ENCODE results near the gene CSNK2B. TPM values are rescaled to one million over a fixed set of nuclear protein-coding genes. Genes with fewer than 3 reads are reported as not detected.

The CSNK2B gene
- total and polyA plus RNA-seq, 10 of the 15 experiments (the other 5 are each of a cell fraction or from before 2014, with no cell fraction given): 56.3 to 405 (median 286) TPM

DNA sequence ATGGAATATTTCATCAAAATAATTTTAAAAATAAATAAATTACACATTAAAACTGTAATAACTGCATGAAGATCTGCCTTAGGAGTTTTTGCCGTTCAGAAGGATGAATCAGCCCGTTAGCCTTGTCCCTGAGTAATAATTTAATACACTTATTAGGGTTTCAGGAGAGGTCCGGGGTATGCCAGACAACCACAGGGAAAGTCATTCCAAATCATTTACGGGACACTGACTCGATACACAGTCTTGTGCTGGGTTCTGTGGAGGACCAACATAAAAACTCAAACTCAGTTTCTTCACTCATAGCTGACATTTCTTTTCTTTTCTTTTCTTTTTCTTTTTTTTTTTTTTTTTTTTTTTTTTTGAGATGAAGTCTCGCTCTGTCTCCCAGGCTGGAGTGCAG, 40.1 kb downstream of the CSNK2B start:
- Histone ChIP-seq H2AFZ (ENCODE audit: control insufficient read depth, low read depth, low read length) (no peak overlapping the region), H3K27ac (ENCODE audit: control insufficient read depth, insufficient read depth) (no peak overlapping the region), H3K36me3 (ENCODE audit: control insufficient read depth in 2 of 2, insufficient read depth in 2 of 2, low read length in 1 of 2) (no peaks in the 10 kb centered on the region), H3K4me2 (ENCODE audit: control insufficient read depth, insufficient read depth) (no peak overlapping the region), H3K4me3 (no peak overlapping the region), H3K9ac (ENCODE audit: control insufficient read depth, insufficient read depth, low read length) (no peak overlapping the region), H3K4me1 (ENCODE audit: control insufficient read depth, insufficient read depth, low read length) (peaks cover 9% of the 10 kb centered on the region; the same call in 1 of the 2 replicates), H4K20me1 (ENCODE audit: control insufficient read depth, insufficient read depth) (no peaks in the 10 kb centered on the region), H3K27me3 (replicated peaks in 1 of 2; ENCODE audit: control insufficient read depth in 2 of 2, insufficient read depth in 2 of 2, low read length in 1 of 2) (no peaks in the 10 kb centered on the region), H3K9me3 (replicated peaks; ENCODE audit: control insufficient read depth, insufficient read depth, low read length) (no peaks in the 10 kb centered on the region), H3K79me2 (ENCODE audit: control insufficient read depth, insufficient read depth, low read length) (peaks cover 15% of the 10 kb centered on the region)
- SMC1A ChIA-PET (ENCODE audit: uncharacterized antibody, unreplicated experiment): no interaction called here
- DNase-seq (ENCODE audit: low read depth, low spot score): no peak
- no TSS peak for BruUV-seq (replicated peaks)
- no peak for FAIRE-seq
- no peak for ATAC-seq
- WGBS (ENCODE audit: insufficient coverage, insufficient replicate concordance, low lambda C conversion rate, missing lambda C conversion rate): 36% methylated on average over 5 of the region's 6 CpGs
- CTCF ChIA-PET: interaction anchor here (0.9 to 1.1 kb wide), 3 partner anchors 9 to 64 kb away, joined by 3 to 5 read pairs (median 3); partner anchors contain the start of gene LY6G6D
- in situ Hi-C loops (cut with MboI): no loop called here
- RAD21 ChIA-PET (ENCODE audit: unreplicated experiment): no interaction called here
- POLR2A ChIA-PET: interaction anchor here (0.6 to 1.2 kb wide), 2 partner anchors 26 to 575 kb away, joined by 3 to 4 read pairs; no protein-coding TSS in a partner anchor
- intact Hi-C loops (cut with micrococcal nuclease; ENCODE audit: unreplicated experiment): no loop called here
- no peak for TF ChIP-seq ZNF217 (IDR thresholded peaks at IDR 0.05)
- TF ChIP-seq KDM1A (IDR thresholded peaks at IDR 0.05; ENCODE audit: borderline replicate concordance): no peak
- no peak for TF ChIP-seq ASH2L (IDR thresholded peaks at IDR 0.05; ENCODE audit: borderline replicate concordance, low read depth)

DNA sequence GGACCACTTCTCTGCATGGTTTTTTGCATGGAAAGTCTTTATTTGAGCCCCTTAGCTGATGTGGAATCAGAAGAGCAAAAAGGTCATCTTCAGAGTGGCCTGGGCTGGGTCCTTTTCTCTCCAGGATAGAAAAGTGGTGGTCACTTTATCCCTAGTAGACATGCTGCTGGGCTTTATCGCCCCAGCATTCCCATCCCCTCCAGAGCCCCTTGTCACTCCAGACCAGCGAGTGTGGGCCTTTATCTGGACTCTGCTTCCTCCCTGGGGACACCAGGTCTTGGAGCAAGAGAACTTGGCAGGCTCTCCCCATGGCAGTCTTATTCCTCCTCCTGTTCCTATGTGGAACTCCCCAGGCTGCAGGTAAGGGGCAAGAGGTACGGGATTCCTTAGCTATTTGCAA, 40.7 kb downstream of the CSNK2B start, which contains the start of gene LY6G6F:
TSS of gene LY6G6F (plus strand) at position 268 of the 400 bp plus-strand sequence. CDS start at position 309, 41 bp downstream.
- 45% methylated on average over 3 of the region's 3 CpGs for WGBS (ENCODE audit: insufficient coverage, insufficient replicate concordance, low lambda C conversion rate, missing lambda C conversion rate)
- POLR2A ChIA-PET: interaction anchor here (0.5 to 1.2 kb wide), 2 partner anchors 25 to 87 kb away, joined by 3 read pairs; no protein-coding TSS in a partner anchor
- in situ Hi-C loops (cut with MboI): no loop called here
- TF ChIP-seq TCF12 (IDR thresholded peaks at IDR 0.05; ENCODE audit: low read depth, low read length) (no peak), ZNF384 (IDR thresholded peaks at IDR 0.05; ENCODE audit: borderline replicate concordance, low read depth, low read length) (no peak), NR2C1 (IDR thresholded peaks at IDR 0.05) (no peak), MTA3 (IDR thresholded peaks at IDR 0.05; ENCODE audit: borderline replicate concordance, low read length) (no peak)
- TF ChIP-seq, protein P1, sequence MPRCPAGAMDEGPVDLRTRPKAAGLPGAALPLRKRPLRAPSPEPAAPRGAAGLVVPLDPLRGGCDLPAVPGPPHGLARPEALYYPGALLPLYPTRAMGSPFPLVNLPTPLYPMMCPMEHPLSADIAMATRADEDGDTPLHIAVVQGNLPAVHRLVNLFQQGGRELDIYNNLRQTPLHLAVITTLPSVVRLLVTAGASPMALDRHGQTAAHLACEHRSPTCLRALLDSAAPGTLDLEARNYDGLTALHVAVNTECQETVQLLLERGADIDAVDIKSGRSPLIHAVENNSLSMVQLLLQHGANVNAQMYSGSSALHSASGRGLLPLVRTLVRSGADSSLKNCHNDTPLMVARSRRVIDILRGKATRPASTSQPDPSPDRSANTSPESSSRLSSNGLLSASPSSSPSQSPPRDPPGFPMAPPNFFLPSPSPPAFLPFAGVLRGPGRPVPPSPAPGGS (IDR thresholded peaks at IDR 0.05; ENCODE audit: borderline replicate concordance, insufficient read depth, low read depth, low read length, poor library complexity, severe bottlenecking): no peak
- TF ChIP-seq, protein P2, sequence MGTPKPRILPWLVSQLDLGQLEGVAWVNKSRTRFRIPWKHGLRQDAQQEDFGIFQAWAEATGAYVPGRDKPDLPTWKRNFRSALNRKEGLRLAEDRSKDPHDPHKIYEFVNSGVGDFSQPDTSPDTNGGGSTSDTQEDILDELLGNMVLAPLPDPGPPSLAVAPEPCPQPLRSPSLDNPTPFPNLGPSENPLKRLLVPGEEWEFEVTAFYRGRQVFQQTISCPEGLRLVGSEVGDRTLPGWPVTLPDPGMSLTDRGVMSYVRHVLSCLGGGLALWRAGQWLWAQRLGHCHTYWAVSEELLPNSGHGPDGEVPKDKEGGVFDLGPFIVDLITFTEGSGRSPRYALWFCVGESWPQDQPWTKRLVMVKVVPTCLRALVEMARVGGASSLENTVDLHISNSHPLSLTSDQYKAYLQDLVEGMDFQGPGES (IDR thresholded peaks at IDR 0.05): no peak
- TF ChIP-seq, protein P3, sequence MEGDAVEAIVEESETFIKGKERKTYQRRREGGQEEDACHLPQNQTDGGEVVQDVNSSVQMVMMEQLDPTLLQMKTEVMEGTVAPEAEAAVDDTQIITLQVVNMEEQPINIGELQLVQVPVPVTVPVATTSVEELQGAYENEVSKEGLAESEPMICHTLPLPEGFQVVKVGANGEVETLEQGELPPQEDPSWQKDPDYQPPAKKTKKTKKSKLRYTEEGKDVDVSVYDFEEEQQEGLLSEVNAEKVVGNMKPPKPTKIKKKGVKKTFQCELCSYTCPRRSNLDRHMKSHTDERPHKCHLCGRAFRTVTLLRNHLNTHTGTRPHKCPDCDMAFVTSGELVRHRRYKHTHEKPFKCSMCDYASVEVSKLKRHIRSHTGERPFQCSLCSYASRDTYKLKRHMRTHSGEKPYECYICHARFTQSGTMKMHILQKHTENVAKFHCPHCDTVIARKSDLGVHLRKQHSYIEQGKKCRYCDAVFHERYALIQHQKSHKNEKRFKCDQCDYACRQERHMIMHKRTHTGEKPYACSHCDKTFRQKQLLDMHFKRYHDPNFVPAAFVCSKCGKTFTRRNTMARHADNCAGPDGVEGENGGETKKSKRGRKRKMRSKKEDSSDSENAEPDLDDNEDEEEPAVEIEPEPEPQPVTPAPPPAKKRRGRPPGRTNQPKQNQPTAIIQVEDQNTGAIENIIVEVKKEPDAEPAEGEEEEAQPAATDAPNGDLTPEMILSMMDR (IDR thresholded peaks at IDR 0.05 in 2 of 3, conservative IDR thresholded peaks at IDR 0.05 in 1 of 3; ENCODE audit: control insufficient read depth in 2 of 3, extremely low read depth in 1 of 3, insufficient read depth in 1 of 3, low read depth in 3 of 3, low read length in 3 of 3): no peak

More for the DNA sequence above, 40.7 kb downstream of the CSNK2B start, which contains the start of gene LY6G6F:
- no peak within 1 kb of the TSS for H3K27ac ChIP-seq (ENCODE audit: control insufficient read depth, insufficient read depth)
- H3K4me3 ChIP-seq: no peak within 1 kb of the TSS
- BruUV-seq (replicated peaks): no TSS peak
- H3K4me1 ChIP-seq (ENCODE audit: control insufficient read depth, insufficient read depth, low read length): peaks cover 5% of the 10 kb centered on the region; the same call in 1 of the 2 replicates
- RAD21 ChIA-PET (ENCODE audit: unreplicated experiment): interaction anchor here (0.6 kb wide), 1 partner anchor 223 kb away, joined by 3 read pairs; no protein-coding TSS in a partner anchor
- H3K4me2 ChIP-seq (ENCODE audit: control insufficient read depth, insufficient read depth): no peak within 1 kb of the TSS
- H3K36me3 ChIP-seq (ENCODE audit: control insufficient read depth in 2 of 2, insufficient read depth in 2 of 2, low read length in 1 of 2): no peaks in the 10 kb centered on the region
- no peak within 1 kb of the TSS for H3K9ac ChIP-seq (ENCODE audit: control insufficient read depth, insufficient read depth, low read length)
- no peaks in the 10 kb centered on the region for H3K9me3 ChIP-seq (replicated peaks; ENCODE audit: control insufficient read depth, insufficient read depth, low read length)
- no peaks in the 10 kb centered on the region for H4K20me1 ChIP-seq (ENCODE audit: control insufficient read depth, insufficient read depth)
- no peak for FAIRE-seq
- no peaks in the 10 kb centered on the region; a peak in 1 of 4 replicates for H3K27me3 ChIP-seq (replicated peaks in 1 of 2; ENCODE audit: control insufficient read depth in 2 of 2, insufficient read depth in 2 of 2, low read length in 1 of 2)
- peaks cover 11% of the 10 kb centered on the region for H3K79me2 ChIP-seq (ENCODE audit: control insufficient read depth, insufficient read depth, low read length)
- intact Hi-C loops (cut with micrococcal nuclease; ENCODE audit: unreplicated experiment): no loop called here
- CTCF ChIA-PET: interaction anchor here (0.9 to 1.1 kb wide), 2 partner anchors 13 to 63 kb away, joined by 3 to 5 read pairs; no protein-coding TSS in a partner anchor
- SMC1A ChIA-PET (ENCODE audit: uncharacterized antibody, unreplicated experiment): interaction anchor here (0.6 to 0.7 kb wide), 2 partner anchors 13 to 18 kb away, joined by 3 read pairs; no protein-coding TSS in a partner anchor
- no peak for DNase-seq (ENCODE audit: low read depth, low spot score)
- ATAC-seq: no peak
- no peak within 1 kb of the TSS for H2AFZ ChIP-seq (ENCODE audit: control insufficient read depth, low read depth, low read length)
